ENCODE measurements around the gene PPP1CA. TPM values are rescaled to one million over a fixed set of nuclear protein-coding genes. Genes with fewer than 3 reads are reported as not detected.

Gene PPP1CA
- total and polyA plus RNA-seq, 2 experiments from 2014 or later: 172 to 207 TPM

DNA sequence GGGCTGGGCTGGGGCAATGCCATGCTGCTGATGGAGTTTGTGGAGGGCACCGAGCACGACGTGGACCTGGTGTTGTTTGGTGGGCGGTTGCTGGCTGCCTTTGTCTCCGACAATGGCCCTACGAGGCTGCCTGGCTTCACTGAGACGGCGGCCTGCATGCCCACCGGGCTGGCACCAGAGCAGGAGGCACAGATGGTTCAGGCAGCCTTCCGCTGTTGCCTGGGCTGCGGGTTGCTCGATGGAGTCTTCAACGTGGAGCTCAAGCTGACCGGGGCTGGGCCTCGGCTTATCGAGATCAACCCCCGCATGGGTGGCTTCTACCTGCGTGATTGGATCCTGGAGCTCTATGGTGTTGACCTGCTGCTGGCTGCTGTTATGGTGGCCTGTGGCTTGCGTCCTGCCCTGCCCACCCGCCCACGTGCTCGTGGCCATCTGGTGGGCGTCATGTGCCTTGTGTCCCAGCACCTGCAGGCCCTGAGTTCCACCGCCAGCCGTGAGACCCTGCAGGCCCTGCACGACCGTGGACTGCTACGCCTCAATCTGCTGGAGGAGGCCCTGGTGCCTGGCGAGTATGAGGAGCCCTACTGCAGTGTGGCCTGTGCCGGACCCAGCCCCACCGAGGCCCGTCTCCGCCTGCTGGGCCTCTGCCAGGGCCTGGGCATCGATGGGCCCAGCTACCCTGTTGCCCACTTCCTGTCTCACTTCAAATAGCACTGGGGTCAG lies 22.4 kb upstream of the PPP1CA start:
- Histone ChIP-seq H3F3A (ENCODE audit: insufficient read depth) (no peaks in the 10 kb centered on the region), H2AFZ (no peak overlapping the region), H3K9ac (no peak overlapping the region), H3K36me3 (ENCODE audit: low read depth) (no peaks in the 10 kb centered on the region), H3K9me3 (ENCODE audit: low read depth) (no peaks in the 10 kb centered on the region), H3K27me3 (replicated peaks; ENCODE audit: insufficient read depth) (no peaks in the 10 kb centered on the region), H4K20me1 (ENCODE audit: insufficient read depth) (no peaks in the 10 kb centered on the region), H3K9me2 (ENCODE audit: insufficient read depth) (no peaks in the 10 kb centered on the region), H3K4me1 (ENCODE audit: insufficient read depth) (peaks cover 2% of the 10 kb centered on the region), H3K27ac (no peak overlapping the region), H3K79me2 (ENCODE audit: insufficient read depth) (peaks cover 8% of the 10 kb centered on the region), H3K4me3 (no peak overlapping the region), H3K4me2 (ENCODE audit: unreplicated experiment) (no peak overlapping the region)
- no peak for TF ChIP-seq EZH2phosphoT487 (IDR thresholded peaks at IDR 0.05; ENCODE audit: insufficient read depth, low read depth)
- TF ChIP-seq EZH2 (IDR thresholded peaks at IDR 0.05; ENCODE audit: insufficient read depth, poor library complexity, severe bottlenecking): no peak
- in situ Hi-C loops (cut with MboI): no loop called here
- no peak for DNase-seq
- WGBS, 2 experiments (ENCODE audit: low coverage in 1 of 2, low lambda C conversion rate in 2 of 2, missing lambda C conversion rate in 2 of 2): 80 to 81% methylated on average over 30 to 31 of the region's 34 CpGs

- Histone ChIP-seq H3K9me2 (ENCODE audit: insufficient read depth) (no peaks in the 10 kb centered on the region), H3F3A (ENCODE audit: insufficient read depth) (no peaks in the 10 kb centered on the region), H3K4me2 (ENCODE audit: unreplicated experiment) (no peak overlapping the region), H4K20me1 (ENCODE audit: insufficient read depth) (no peaks in the 10 kb centered on the region), H3K79me2 (ENCODE audit: insufficient read depth) (peaks cover 2% of the 10 kb centered on the region), H3K9ac (no peak overlapping the region), H2AFZ (no peak overlapping the region), H3K27me3 (replicated peaks; ENCODE audit: insufficient read depth) (no peaks in the 10 kb centered on the region), H3K9me3 (ENCODE audit: low read depth) (no peaks in the 10 kb centered on the region), H3K4me1 (ENCODE audit: insufficient read depth) (no peaks in the 10 kb centered on the region; the same call in 1 of the 2 replicates), H3K36me3 (ENCODE audit: low read depth) (no peaks in the 10 kb centered on the region), H3K4me3 (no peak overlapping the region), H3K27ac (no peak overlapping the region)
- no peak for TF ChIP-seq EZH2phosphoT487 (IDR thresholded peaks at IDR 0.05; ENCODE audit: insufficient read depth, low read depth)
- TF ChIP-seq EZH2 (IDR thresholded peaks at IDR 0.05; ENCODE audit: insufficient read depth, poor library complexity, severe bottlenecking): no peak
- DNase-seq: no peak
- 87 to 90% methylated on average over 13 of the region's 13 CpGs for WGBS, 2 experiments (ENCODE audit: low coverage in 1 of 2, low lambda C conversion rate in 2 of 2, missing lambda C conversion rate in 2 of 2)
- in situ Hi-C loops (cut with MboI): no loop called here
Measured at GRCh38 chr11:67423466-67423865, 21.8 kb upstream of the PPP1CA start.

DNA sequence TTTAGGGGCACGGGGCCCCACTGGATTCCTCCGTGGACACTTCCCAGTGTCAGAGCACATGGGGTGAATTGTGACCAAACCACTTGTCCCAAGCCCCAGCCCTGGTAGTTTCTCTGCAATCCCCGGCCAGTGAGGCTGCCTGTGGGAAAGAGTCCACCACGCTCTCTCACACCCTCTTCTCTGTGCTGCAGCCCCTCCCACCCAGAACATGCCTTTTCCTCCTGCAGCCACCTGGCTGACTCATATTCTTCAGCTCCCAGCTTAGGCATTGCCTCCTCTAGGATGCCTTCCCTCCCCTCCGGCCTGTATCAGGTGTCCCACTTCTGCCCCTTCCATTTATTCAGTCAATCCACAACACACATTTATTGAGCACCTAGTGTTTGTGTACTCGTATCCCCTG lies 21.2 kb upstream of the PPP1CA start:
- Histone ChIP-seq H3K36me3 (ENCODE audit: low read depth) (no peaks in the 10 kb centered on the region), H3K4me2 (ENCODE audit: unreplicated experiment) (no peak overlapping the region), H3K9me3 (ENCODE audit: low read depth) (no peaks in the 10 kb centered on the region), H4K20me1 (ENCODE audit: insufficient read depth) (no peaks in the 10 kb centered on the region), H3K27ac (no peak overlapping the region), H3K4me3 (no peak overlapping the region), H3K9me2 (ENCODE audit: insufficient read depth) (no peaks in the 10 kb centered on the region), H3F3A (ENCODE audit: insufficient read depth) (no peaks in the 10 kb centered on the region), H3K27me3 (replicated peaks; ENCODE audit: insufficient read depth) (no peaks in the 10 kb centered on the region), H3K9ac (no peak overlapping the region), H3K79me2 (ENCODE audit: insufficient read depth) (no peaks in the 10 kb centered on the region), H2AFZ (no peak overlapping the region), H3K4me1 (ENCODE audit: insufficient read depth) (no peaks in the 10 kb centered on the region; the same call in 1 of the 2 replicates)
- no peak for DNase-seq
- WGBS, 2 experiments (ENCODE audit: low coverage in 1 of 2, low lambda C conversion rate in 2 of 2, missing lambda C conversion rate in 2 of 2): 68% methylated on average over 5 to 6 of the region's 6 CpGs
- in situ Hi-C loops (cut with MboI): no loop called here
- TF ChIP-seq EZH2phosphoT487 (IDR thresholded peaks at IDR 0.05; ENCODE audit: insufficient read depth, low read depth) (no peak), EZH2 (IDR thresholded peaks at IDR 0.05; ENCODE audit: insufficient read depth, poor library complexity, severe bottlenecking) (no peak)

DNA sequence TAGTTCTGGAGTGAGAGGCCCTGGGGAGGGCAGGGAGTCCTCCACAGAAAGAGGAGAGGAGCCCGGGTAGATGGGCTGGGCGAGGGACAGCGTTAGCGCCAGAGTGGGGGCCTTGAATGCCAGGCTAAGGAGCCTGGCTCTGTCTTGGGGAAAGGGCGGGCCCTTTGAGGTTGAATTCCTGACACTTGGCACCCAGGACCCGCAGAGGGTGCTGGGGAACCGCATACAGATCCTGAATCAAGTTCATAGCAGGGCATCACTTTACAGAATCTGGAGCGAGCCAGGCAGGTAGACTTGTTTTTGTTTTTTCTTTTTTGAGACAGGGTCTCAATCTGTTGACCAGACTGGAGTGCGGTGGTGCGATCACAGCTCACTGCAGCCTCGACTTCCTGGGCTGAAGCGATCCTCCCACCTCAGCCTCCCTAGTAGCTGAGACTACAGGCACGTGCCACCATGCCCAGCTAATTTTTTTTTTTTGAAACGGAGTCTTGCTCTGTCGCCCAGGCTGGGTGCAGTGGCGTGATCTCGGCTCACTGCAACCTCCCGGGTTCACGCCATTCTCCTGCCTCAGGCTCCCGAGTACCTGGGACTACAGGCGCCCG lies 19.9 kb upstream of the PPP1CA start:
- Histone ChIP-seq H3K4me3 (peak overlapping the region; percentile 78; the same call in 1 of the 2 replicates), H2AFZ (peak overlapping the region; percentile 60)
- DNase-seq: no peak

More for the DNA sequence above, 19.9 kb upstream of the PPP1CA start:
- H3K79me2 ChIP-seq (ENCODE audit: insufficient read depth): no peaks in the 10 kb centered on the region
- WGBS, 2 experiments (ENCODE audit: low coverage in 1 of 2, low lambda C conversion rate in 2 of 2, missing lambda C conversion rate in 2 of 2): 51 to 52% methylated on average over 22 of the region's 22 CpGs
- H3K4me2 ChIP-seq (ENCODE audit: unreplicated experiment): no peak overlapping the region
- H3F3A ChIP-seq (ENCODE audit: insufficient read depth): no peaks in the 10 kb centered on the region
- no peaks in the 10 kb centered on the region for H3K9me3 ChIP-seq (ENCODE audit: low read depth)
- TF ChIP-seq EZH2 (IDR thresholded peaks at IDR 0.05; ENCODE audit: insufficient read depth, poor library complexity, severe bottlenecking): no peak
- TF ChIP-seq EZH2phosphoT487 (IDR thresholded peaks at IDR 0.05; ENCODE audit: insufficient read depth, low read depth): no peak
- no peaks in the 10 kb centered on the region for H4K20me1 ChIP-seq (ENCODE audit: insufficient read depth)
- H3K36me3 ChIP-seq (ENCODE audit: low read depth): no peaks in the 10 kb centered on the region
- H3K9ac ChIP-seq: no peak overlapping the region
- no peaks in the 10 kb centered on the region for H3K4me1 ChIP-seq (ENCODE audit: insufficient read depth)
- no peaks in the 10 kb centered on the region for H3K27me3 ChIP-seq (replicated peaks; ENCODE audit: insufficient read depth)
- in situ Hi-C loops (cut with MboI): no loop called here
- no peak overlapping the region for H3K27ac ChIP-seq
- H3K9me2 ChIP-seq (ENCODE audit: insufficient read depth): no peaks in the 10 kb centered on the region
